B cell (primary cell): Measurements from ENCODE around the gene HSP90B1. TPM values are rescaled to one million over a fixed set of nuclear protein-coding genes. Genes with fewer than 3 reads are reported as not detected.

Experiments
- ATAC-seq: fragments of 200-7000 bp; cut with Tn5 transposase; one replicate; pipeline ENCODE4 v1.10.0; 2021; ENCODE audit warnings: low read depth, mild to moderate bottlenecking, moderate number of reproducible peaks, moderate library complexity
- CTCF ChIA-PET: fragments of 350-600 bp; sonication (Branson Sonifier 250); formaldehyde crosslinking; loops from one replicate; lab custom pipeline; 2021; ENCODE audit warnings: antibody characterized with exemption, inconsistent platforms; lab: Charles Lee
- POLR2A ChIA-PET: fragments of 350-600 bp; sonication (Branson Sonifier 250); formaldehyde crosslinking; loops from one replicate; lab custom pipeline; 2021; ENCODE audit warnings: antibody characterized with exemption; lab: Charles Lee
- DNase-seq: peaks from one replicate; pipeline ENCODE4 v3.0.0; 2013
- H2AFZ ChIP-seq: 2 replicates; pipeline ENCODE4 v1.6.1; 2012; ENCODE audit warnings: mild to moderate bottlenecking, low read depth, low read length; ENCODE audit not compliant: insufficient read depth, poor library complexity, severe bottlenecking
- H3K27ac ChIP-seq, 2 donors: 1 replicate in 1 of 2; 2 replicates in 1 of 2; pipeline ENCODE4 v1.5.1; 2012 to 2013; ENCODE audit warnings: low read length in 2 of 2, mild to moderate bottlenecking in 2 of 2, moderate library complexity in 1 of 2
- H3K27me3 ChIP-seq, 4 experiments: fragments of 200-600 bp in 1 of 4; sonication (generic) in 1 of 4; replicated peaks in 1 of 4; 1 replicate in 2 of 4; 2 replicates in 2 of 4; pipeline versions ENCODE4 v1.6.1 to v1.7.0; 2013 to 2016; ENCODE audit warnings: low read length in 3 of 4, mild to moderate bottlenecking in 2 of 4, mixed read lengths in 1 of 4, moderate library complexity in 1 of 4; ENCODE audit not compliant: insufficient read depth in 4 of 4, control insufficient read depth in 3 of 4; ENCODE audit errors: control extremely low read depth in 1 of 4
- H3K36me3 ChIP-seq, 2 experiments: replicated peaks in 1 of 2; 1 replicate in 1 of 2; 2 replicates in 1 of 2; pipeline versions ENCODE4 v1.6.1 to v1.7.1; 2013; ENCODE audit warnings: low read length in 1 of 2; ENCODE audit not compliant: insufficient read depth in 2 of 2, control insufficient read depth in 1 of 2; ENCODE audit errors: control extremely low read depth in 1 of 2, extremely low read depth in 1 of 2
- H3K4me1 ChIP-seq, 2 donors: fragments of 200-600 bp in 1 of 2; sonication (generic) in 1 of 2; 1 replicate in 1 of 2; 2 replicates in 1 of 2; pipeline versions ENCODE4 v1.5.1 to v1.6.1; 2013 to 2017; ENCODE audit warnings: low read length in 2 of 2; ENCODE audit not compliant: control insufficient read depth in 2 of 2, insufficient read depth in 2 of 2
- H3K4me2 ChIP-seq: replicated peaks from 2 replicates; pipeline ENCODE3; 2012; ENCODE audit warnings: mild to moderate bottlenecking, low read depth, low read length; ENCODE audit not compliant: poor library complexity, severe bottlenecking
- H3K4me3 ChIP-seq, 5 experiments: fragments of 200-600 bp in 1 of 5; sonication (generic) in 1 of 5; 1 replicate in 3 of 5; 2 replicates in 2 of 5; pipeline versions ENCODE4 v1.5.1 to v1.7.0; 2011 to 2016; ENCODE audit warnings: low read length in 4 of 5, mild to moderate bottlenecking in 4 of 5, low read depth in 2 of 5, control low read depth in 1 of 5, moderate library complexity in 1 of 5; ENCODE audit not compliant: insufficient read depth in 1 of 5; ENCODE audit errors: control extremely low read depth in 1 of 5, extremely low read depth in 1 of 5
- H3K79me2 ChIP-seq: fragments of 200-600 bp; sonication (generic); one replicate; pipeline ENCODE4 v1.6.0; 2016; ENCODE audit warnings: low read length; ENCODE audit not compliant: control insufficient read depth, insufficient read depth
- H3K9ac ChIP-seq: fragments of 200-600 bp; sonication (generic); 2 replicates; pipeline ENCODE4 v1.6.1; 2017; ENCODE audit warnings: mild to moderate bottlenecking, low read length, moderate library complexity
- H3K9me3 ChIP-seq, 3 donors: one replicate each; pipeline versions ENCODE4 v1.6.1 to v1.7.1; 2013; ENCODE audit warnings: low read length in 2 of 3; ENCODE audit not compliant: control insufficient read depth in 2 of 3, insufficient read depth in 1 of 3; ENCODE audit errors: control extremely low read depth in 1 of 3
- H4K20me1 ChIP-seq: 2 replicates; pipeline ENCODE4 v1.6.0; 2012; ENCODE audit warnings: mild to moderate bottlenecking, low read length; ENCODE audit not compliant: insufficient read depth, control insufficient read depth, poor library complexity, severe bottlenecking
- H3K27ac Mint-ChIP-seq: one replicate; pipeline ENCODE4 v1.8.0; 2021; ENCODE audit warnings: mixed read lengths
- H3K27me3 Mint-ChIP-seq: one replicate; pipeline ENCODE4 v1.8.0; 2021; ENCODE audit warnings: mixed read lengths
- H3K4me1 Mint-ChIP-seq: one replicate; pipeline ENCODE4 v1.8.0; 2021; ENCODE audit warnings: mixed read lengths
- H3K4me3 Mint-ChIP-seq: one replicate; pipeline ENCODE4 v1.8.0; 2021; ENCODE audit warnings: mixed read lengths
- H3K9me3 Mint-ChIP-seq: one replicate; pipeline ENCODE4 v1.8.0; 2022; ENCODE audit warnings: mixed read lengths; ENCODE audit not compliant: insufficient read depth
- CTCF ChIP-seq: fragments of 200-600 bp; IDR thresholded peaks from one replicate; pipeline ENCODE4 v1.8.0; 2022; ENCODE audit warnings: antibody characterized with exemption, mild to moderate bottlenecking
- EZH2 ChIP-seq: IDR thresholded peaks from 2 replicates; pipeline ENCODE4 v1.6.1; 2012; ENCODE audit warnings: borderline replicate concordance, low read depth, mild to moderate bottlenecking, moderate library complexity, low read length; ENCODE audit not compliant: insufficient read depth, poor library complexity, severe bottlenecking
- WGBS: methylation state at CpG from one replicate; pipeline ENCODE4 v1.1.5; 2013; ENCODE audit warnings: missing lambda C conversion rate; ENCODE audit not compliant: insufficient coverage; 5-methylcytosine and 5-hydroxymethylcytosine counted together
- intact Hi-C: fragments of 100-400 bp; cut with micrococcal nuclease; formaldehyde crosslinking; loops from one replicate; pipeline ENCODE4 v1.10.0; 2022
- polyA plus RNA-seq: library from polyadenylated mRNA; depleted of rRNA; stranded (reverse); fragments of >200 nt; gene quantifications from 2 replicates; pipeline ENCODE4 v1.2.3, GENCODE V29; 2012
- total RNA-seq, 2 donors: library from RNA; stranded (reverse); fragments of 120-200 nt in 1 of 2; gene quantifications; 1 replicate in 1 of 2; 2 replicates in 1 of 2; pipeline versions ENCODE4 v1.2.3 to v1.2.4, GENCODE V29; 2013 to 2022

Gene HSP90B1
- total and polyA plus RNA-seq, 2 donors (not counting 1 experiment from before 2014, with no cell fraction given), result 94.5 to 203 TPM

- no peak overlapping the region for H3K4me3 Mint-ChIP-seq
These were observed 64.0 kb downstream of the HSP90B1 start for GRCh38 chr12:103994235-103994634.

DNA sequence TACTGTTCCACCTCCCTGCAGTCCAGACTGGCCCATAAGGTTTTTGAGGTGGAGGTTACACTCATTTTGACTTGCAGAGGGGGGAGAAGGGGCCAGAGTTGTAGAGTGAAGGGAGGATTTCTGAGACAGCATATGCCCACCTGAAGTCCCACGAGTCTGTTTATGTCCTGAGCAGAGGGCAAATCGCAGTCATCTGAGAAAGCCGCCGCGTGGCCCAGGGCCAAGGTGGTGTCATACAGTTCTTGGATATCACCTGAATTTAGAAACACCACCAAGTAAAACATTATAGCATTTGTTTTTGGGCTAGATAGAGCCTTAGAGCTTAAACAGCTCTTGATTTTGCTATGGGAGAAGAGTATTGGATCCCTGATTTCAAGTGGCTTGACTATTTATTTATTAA, 66.4 kb downstream of the HSP90B1 start:
- H3K4me1 ChIP-seq, result no peaks in the 10 kb centered on the region
- no peak overlapping the region for H3K4me2 ChIP-seq
- no peaks in the 10 kb centered on the region for H3K9me3 ChIP-seq
- H3K9me3 Mint-ChIP-seq, result no peaks in the 10 kb centered on the region
- TF ChIP-seq CTCF (no peak), EZH2 (no peak)
- no peaks in the 10 kb centered on the region for H4K20me1 ChIP-seq
- no peak overlapping the region for H3K4me3 Mint-ChIP-seq
- no peaks in the 10 kb centered on the region for H3K79me2 ChIP-seq
- no peak overlapping the region for H3K27ac ChIP-seq
- DNase-seq (no peak), ATAC-seq (no peak)
- WGBS, result 100% methylated on average over 1 of the region's 5 CpGs
- no peak overlapping the region for H3K9ac ChIP-seq
- no peak overlapping the region for H3K27ac Mint-ChIP-seq
- no peaks in the 10 kb centered on the region for H3K4me1 Mint-ChIP-seq
- H3K36me3 ChIP-seq, result no peaks in the 10 kb centered on the region
- CTCF ChIA-PET, result interaction anchor here (1.1 to 1.4 kb wide), 2 partner anchors 10 to 448 kb away, joined by 3 read pairs; no protein-coding TSS in a partner anchor
- intact Hi-C loops, result no loop called here
- no peak overlapping the region for H3K4me3 ChIP-seq
- no peak overlapping the region for H2AFZ ChIP-seq
- POLR2A ChIA-PET, result no interaction called here
- H3K27me3 ChIP-seq, result peaks cover 0 to 6% (median 3%) of the 10 kb centered on the region in 4 experiments
- peaks cover 25% of the 10 kb centered on the region for H3K27me3 Mint-ChIP-seq

More at GRCh38 chr12:103994235-103994634, 64.0 kb downstream of the HSP90B1 start:
- Histone ChIP-seq H4K20me1 (no peaks in the 10 kb centered on the region), H3K9ac (no peak overlapping the region), H3K4me1 (no peaks in the 10 kb centered on the region), H3K9me3 (no peaks in the 10 kb centered on the region), H3K36me3 (peaks cover 0 to 4% of the 10 kb centered on the region in 2 experiments), H3K4me3 (no peak overlapping the region), H3K4me2 (no peak overlapping the region), H3K79me2 (no peaks in the 10 kb centered on the region), H3K27me3 (peaks cover 0 to 3% (median 0%) of the 10 kb centered on the region in 4 experiments), H3K27ac (no peak overlapping the region), H2AFZ (no peak overlapping the region)
- H3K4me1 Mint-ChIP-seq, result no peaks in the 10 kb centered on the region
- ATAC-seq, result no peak
- no peak for DNase-seq
- H3K27ac Mint-ChIP-seq, result no peak overlapping the region
- TF ChIP-seq CTCF, result no peak
- POLR2A ChIA-PET, result no interaction called here
- H3K9me3 Mint-ChIP-seq, result no peaks in the 10 kb centered on the region
- CTCF ChIA-PET, result no interaction called here
- intact Hi-C loops, result no loop called here
- peaks cover 8% of the 10 kb centered on the region for H3K27me3 Mint-ChIP-seq
- 95% methylated on average over 4 of the region's 4 CpGs for WGBS
